AG10803 (cell line): Measurements from ENCODE around the gene MACROH2A1.
A peak's percentile ranks its signal among the peaks of the same experiment; 100 is the strongest.

Experiments used
- DNase-seq: peaks from one replicate; pipeline ENCODE4 v3.0.0; 2010; ENCODE audit warnings: low read depth
- H3K4me3 ChIP-seq: 2 replicates; pipeline ENCODE4 v1.5.1; 2011; ENCODE audit warnings: mild to moderate bottlenecking, low read length, control low read depth
- CTCF ChIP-seq: conservative IDR thresholded peaks from 2 replicates; pipeline ENCODE4 v1.5.1; 2011; ENCODE audit warnings: mild to moderate bottlenecking, low read length, control low read depth, inconsistent platforms

MACROH2A1 gene

GRCh38 chr5:135360278-135361274 is 38.5 kb downstream of the MACROH2A1 start:
- TF ChIP-seq CTCF, result no peak
- DNase-seq, result no peak
- no peak overlapping the region for H3K4me3 ChIP-seq

GRCh38 chr5:135359374-135360165 is 39.5 kb downstream of the MACROH2A1 start:
- no peak for DNase-seq
- TF ChIP-seq CTCF, result no peak
- H3K4me3 ChIP-seq, result no peak overlapping the region

DNA sequence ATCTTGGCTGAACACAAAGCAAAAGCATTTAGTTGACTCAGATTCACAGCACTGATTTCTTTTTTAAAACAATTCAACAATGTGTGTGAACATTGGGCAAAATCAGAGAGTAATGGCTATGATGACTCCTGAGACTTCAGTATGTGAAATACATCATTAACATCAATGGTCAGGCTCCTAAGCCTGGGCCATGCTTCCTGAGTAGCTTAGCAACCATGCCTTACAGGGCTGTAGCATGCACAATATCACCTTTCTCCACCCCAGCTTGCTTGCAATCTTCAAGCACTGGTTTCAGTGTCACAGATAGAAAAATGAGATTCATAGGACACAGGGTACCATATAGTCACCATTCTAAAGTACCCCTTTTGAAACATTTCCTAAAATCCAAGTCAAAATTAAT is 41.3 kb downstream of the MACROH2A1 start:
- TF ChIP-seq CTCF, result no peak
- DNase-seq, result no peak
- no peak overlapping the region for H3K4me3 ChIP-seq

GRCh38 chr5:135356522-135357318 is 42.3 kb downstream of the MACROH2A1 start:
- no peak for TF ChIP-seq CTCF
- peak; percentile 80 for DNase-seq
- H3K4me3 ChIP-seq, result no peak overlapping the region

DNA sequence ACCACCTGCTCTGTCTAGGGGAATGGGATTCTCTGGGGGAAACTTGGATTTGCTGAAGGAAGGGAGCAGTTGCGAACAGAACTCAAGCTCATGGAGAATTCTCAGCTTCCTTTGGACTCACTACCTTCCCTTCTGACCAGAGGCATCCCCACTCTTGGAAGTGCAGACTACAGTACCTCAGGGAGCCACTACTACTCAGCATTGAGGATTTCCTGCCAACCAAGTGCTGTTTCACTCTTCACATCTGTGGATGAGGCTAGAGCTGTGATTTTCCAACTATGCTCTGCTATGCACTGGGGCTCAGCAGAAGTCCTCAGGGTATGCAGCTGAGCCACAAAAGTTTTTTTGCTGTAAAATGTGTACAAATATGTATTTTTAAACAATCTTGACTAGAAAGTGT is 43.9 kb downstream of the MACROH2A1 start:
- H3K4me3 ChIP-seq, result no peak overlapping the region
- DNase-seq, result peak; percentile 70
- TF ChIP-seq CTCF, result peak; percentile 17; the same call in 1 of the 2 replicates

DNA sequence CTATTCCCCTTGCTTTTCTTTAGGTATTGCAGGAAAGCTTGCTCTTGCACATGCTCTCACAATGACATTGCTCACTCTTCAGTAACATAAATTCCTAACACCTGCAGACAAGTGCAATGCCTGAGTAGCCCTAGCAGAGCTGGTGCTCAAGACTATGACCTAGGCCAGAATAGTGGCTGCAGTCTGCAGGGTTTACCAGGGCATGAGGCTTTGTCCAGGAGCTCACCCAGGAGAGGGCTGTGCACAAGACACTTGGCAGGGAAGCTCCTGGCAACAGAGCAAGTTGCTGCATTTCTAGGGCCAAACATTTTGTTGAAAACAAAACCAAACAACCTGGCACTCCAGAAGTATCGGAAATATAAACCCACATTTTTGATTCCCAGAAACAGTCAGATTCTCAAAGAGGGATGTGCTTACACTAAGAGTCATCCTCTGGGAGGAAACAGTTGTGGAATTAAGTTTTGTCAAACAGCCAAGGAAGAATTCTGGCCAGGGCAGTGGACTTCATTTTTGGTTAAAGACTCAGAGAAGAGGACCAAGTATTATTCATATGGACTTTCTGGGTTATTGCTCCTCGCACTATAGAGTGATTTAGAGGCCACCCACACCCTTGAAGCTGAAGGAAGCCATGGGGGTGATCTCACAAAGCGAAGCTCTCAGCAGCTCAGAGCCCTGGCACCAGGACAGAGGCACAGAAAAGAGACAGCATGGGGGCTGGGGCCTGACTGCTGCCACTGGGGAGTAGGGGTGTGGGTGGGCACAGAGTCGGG is 44.9 kb downstream of the MACROH2A1 start:
- TF ChIP-seq CTCF, result no peak
- DNase-seq, result peak; percentile 97
- H3K4me3 ChIP-seq, result no peak overlapping the region
